ENCODE results near the gene MYH7.

The MYH7 gene

GRCh38 chr14:23365732-23366425 lies 69.6 kb downstream of the MYH7 start:
- no peak for DNase-seq

- DNase-seq: no peak
Measured at GRCh38 chr14:23365036-23365731, 70.3 kb downstream of the MYH7 start, which contains the start of gene EFS. Gene EFS, minus strand, starts transcription at chr14:23365172. Its CDS starts 147 bp downstream, at chr14:23365025.

- no peak for DNase-seq
Measured at GRCh38 chr14:23364164-23365035, 71.1 kb downstream of the MYH7 start.
